Rectal smooth muscle tissue (tissue), 1 donor: ENCODE data around the gene ZDHHC24.

ENCODE experiments used
- H3K27ac ChIP-seq: one replicate; pipeline ENCODE4 v1.7.0; 2013; ENCODE audit warnings: low read depth, low read length, inconsistent platforms
- H3K27me3 ChIP-seq: one replicate; pipeline ENCODE4 v1.7.0; 2013; ENCODE audit warnings: low read length; ENCODE audit not compliant: control insufficient read depth, insufficient read depth
- H3K36me3 ChIP-seq: one replicate; pipeline ENCODE4 v1.7.0; 2013; ENCODE audit warnings: low read length; ENCODE audit not compliant: control insufficient read depth, insufficient read depth
- H3K4me1 ChIP-seq: one replicate; pipeline ENCODE4 v1.7.0; 2013; ENCODE audit warnings: low read length; ENCODE audit not compliant: control insufficient read depth, insufficient read depth
- H3K4me3 ChIP-seq: one replicate; pipeline ENCODE4 v1.7.0; 2013; ENCODE audit warnings: low read length
- H3K9ac ChIP-seq: one replicate; pipeline ENCODE4 v1.7.0; 2013; ENCODE audit warnings: low read length

The ZDHHC24 gene

GRCh38 chr11:66505276-66505816, 40.5 kb downstream of the ZDHHC24 start:
- H3K36me3 ChIP-seq, result peaks cover 2% of the 10 kb centered on the region
- no peaks in the 10 kb centered on the region for H3K27me3 ChIP-seq
- no peak overlapping the region for H3K27ac ChIP-seq
- H3K4me3 ChIP-seq, result no peak overlapping the region
- H3K4me1 ChIP-seq, result peaks cover 2% of the 10 kb centered on the region
- H3K9ac ChIP-seq, result no peak overlapping the region

DNA sequence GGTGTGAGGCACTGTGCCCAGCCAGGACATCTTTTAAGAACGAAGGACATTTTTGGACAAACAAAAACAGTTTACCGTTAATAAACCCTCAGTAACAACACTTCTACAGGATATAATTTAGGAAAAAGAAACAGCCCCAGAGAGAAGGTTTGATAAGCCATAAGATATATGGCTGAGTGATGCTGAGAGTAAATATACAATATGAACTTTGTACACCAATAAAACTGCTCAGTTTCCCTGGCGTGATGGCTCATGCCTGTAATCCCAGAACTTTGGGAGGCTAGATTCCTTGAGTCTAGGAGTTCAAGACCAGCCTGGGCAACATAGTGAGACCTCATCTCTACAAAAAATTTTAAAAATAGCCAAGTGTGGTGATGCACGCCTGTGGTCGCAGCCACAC, 47.3 kb downstream of the ZDHHC24 start:
- H3K27me3 ChIP-seq, result no peaks in the 10 kb centered on the region
- no peaks in the 10 kb centered on the region for H3K36me3 ChIP-seq
- no peak overlapping the region for H3K4me3 ChIP-seq
- no peak overlapping the region for H3K9ac ChIP-seq
- no peaks in the 10 kb centered on the region for H3K4me1 ChIP-seq
- no peak overlapping the region for H3K27ac ChIP-seq

- no peak overlapping the region for H3K9ac ChIP-seq
- H3K27ac ChIP-seq, result no peak overlapping the region
- no peak overlapping the region for H3K4me3 ChIP-seq
- peaks cover 4% of the 10 kb centered on the region for H3K36me3 ChIP-seq
- H3K27me3 ChIP-seq, result no peaks in the 10 kb centered on the region
- H3K4me1 ChIP-seq, result no peaks in the 10 kb centered on the region
Measured at GRCh38 chr11:66497206-66497605, 48.6 kb downstream of the ZDHHC24 start.

- H3K27ac ChIP-seq, result no peak overlapping the region
- H3K4me3 ChIP-seq, result no peak overlapping the region
- H3K9ac ChIP-seq, result no peak overlapping the region
- no peaks in the 10 kb centered on the region for H3K27me3 ChIP-seq
- peaks cover 4% of the 10 kb centered on the region for H3K36me3 ChIP-seq
- H3K4me1 ChIP-seq, result no peaks in the 10 kb centered on the region
Measured at GRCh38 chr11:66495401-66495854, 50.4 kb downstream of the ZDHHC24 start.

- Histone ChIP-seq H3K9ac (no peak overlapping the region), H3K27ac (no peak overlapping the region), H3K4me3 (no peak overlapping the region), H3K27me3 (no peaks in the 10 kb centered on the region), H3K36me3 (peaks cover 4% of the 10 kb centered on the region), H3K4me1 (no peaks in the 10 kb centered on the region)
Measured at GRCh38 chr11:66494935-66495334, 50.9 kb downstream of the ZDHHC24 start.

GRCh38 chr11:66494458-66494857, 51.4 kb downstream of the ZDHHC24 start:
- H3K27ac ChIP-seq, result no peak overlapping the region
- peaks cover 4% of the 10 kb centered on the region for H3K36me3 ChIP-seq
- no peak overlapping the region for H3K4me3 ChIP-seq
- no peaks in the 10 kb centered on the region for H3K27me3 ChIP-seq
- no peaks in the 10 kb centered on the region for H3K4me1 ChIP-seq
- no peak overlapping the region for H3K9ac ChIP-seq

DNA sequence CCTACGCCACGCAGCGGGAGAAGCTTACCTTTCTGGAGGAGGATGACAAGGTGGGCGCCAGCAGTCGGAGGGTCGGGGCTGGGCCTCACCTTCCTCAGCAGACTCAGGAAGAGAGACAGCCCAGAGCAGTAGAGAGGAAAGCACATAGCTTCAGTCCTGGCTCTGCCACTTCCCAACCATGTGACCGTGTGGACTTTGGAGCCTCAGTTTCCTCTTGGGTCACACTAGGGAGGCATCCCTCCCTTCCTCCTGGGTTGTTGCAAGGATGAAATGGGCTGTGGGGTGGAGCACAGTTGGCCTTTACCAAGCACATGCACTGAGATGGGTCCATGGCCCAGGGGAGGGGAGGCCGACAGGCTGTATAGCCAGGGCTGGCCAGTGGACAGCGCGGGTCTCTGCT, 52.7 kb downstream of the ZDHHC24 start:
- Histone ChIP-seq H3K36me3 (peaks cover 10% of the 10 kb centered on the region), H3K4me1 (no peaks in the 10 kb centered on the region), H3K4me3 (no peak overlapping the region), H3K27ac (no peak overlapping the region), H3K27me3 (no peaks in the 10 kb centered on the region), H3K9ac (no peak overlapping the region)

- Histone ChIP-seq H3K4me1 (no peaks in the 10 kb centered on the region), H3K4me3 (no peak overlapping the region), H3K27ac (no peak overlapping the region), H3K9ac (no peak overlapping the region), H3K36me3 (peaks cover 14% of the 10 kb centered on the region), H3K27me3 (no peaks in the 10 kb centered on the region)
Measured at GRCh38 chr11:66492161-66492865, 53.5 kb downstream of the ZDHHC24 start.

GRCh38 chr11:66491315-66491935, 54.4 kb downstream of the ZDHHC24 start:
- no peak overlapping the region for H3K9ac ChIP-seq

GRCh38 chr11:66489636-66490035, 56.2 kb downstream of the ZDHHC24 start:
- no peak overlapping the region for H3K4me3 ChIP-seq
- no peak overlapping the region for H3K9ac ChIP-seq
- no peaks in the 10 kb centered on the region for H3K4me1 ChIP-seq
- no peak overlapping the region for H3K27ac ChIP-seq
- H3K36me3 ChIP-seq, result peaks cover 17% of the 10 kb centered on the region
- no peaks in the 10 kb centered on the region for H3K27me3 ChIP-seq

More at GRCh38 chr11:66491315-66491935, 54.4 kb downstream of the ZDHHC24 start:
- peaks cover 17% of the 10 kb centered on the region for H3K36me3 ChIP-seq
- H3K27ac ChIP-seq, result no peak overlapping the region
- H3K4me1 ChIP-seq, result no peaks in the 10 kb centered on the region
- no peaks in the 10 kb centered on the region for H3K27me3 ChIP-seq
- no peak overlapping the region for H3K4me3 ChIP-seq

DNA sequence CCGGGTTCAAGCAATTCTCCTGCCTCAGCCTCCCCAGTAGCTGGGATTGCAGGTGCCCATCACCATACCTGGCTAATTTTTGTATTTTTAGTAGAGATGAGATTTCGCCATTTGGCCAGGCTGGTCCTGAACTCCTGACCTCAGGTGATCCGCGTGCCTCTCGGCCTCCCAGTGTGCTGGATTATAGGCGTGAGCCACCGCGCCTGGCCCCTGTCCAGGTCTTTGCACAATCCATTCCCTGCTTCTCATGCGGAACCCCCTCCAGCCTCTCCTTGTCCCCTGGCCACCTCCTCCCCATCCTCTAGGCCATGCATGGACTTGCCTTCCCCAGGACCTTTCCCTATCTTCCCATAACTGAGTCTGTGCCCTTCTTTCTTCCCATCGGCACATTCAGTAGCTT, 56.9 kb downstream of the ZDHHC24 start:
- Histone ChIP-seq H3K4me1 (no peaks in the 10 kb centered on the region), H3K36me3 (peaks cover 17% of the 10 kb centered on the region), H3K27me3 (no peaks in the 10 kb centered on the region), H3K4me3 (no peak overlapping the region), H3K9ac (no peak overlapping the region), H3K27ac (no peak overlapping the region)

- Histone ChIP-seq H3K36me3 (peaks cover 13% of the 10 kb centered on the region), H3K27ac (no peak overlapping the region), H3K27me3 (no peaks in the 10 kb centered on the region), H3K9ac (no peak overlapping the region), H3K4me3 (no peak overlapping the region), H3K4me1 (peaks cover 3% of the 10 kb centered on the region)
Measured at GRCh38 chr11:66484806-66485380, 61.0 kb downstream of the ZDHHC24 start.
